ENCODE measurements around the gene CFAP99.

GRCh38 chr4:2484993-2485392 lies 66.2 kb downstream of the CFAP99 start:
- TF ChIP-seq CTCF (optimal IDR thresholded peaks at IDR 0.05 in 1 of 3, IDR thresholded peaks at IDR 0.05 in 1 of 3, conservative IDR thresholded peaks at IDR 0.05 in 1 of 3; ENCODE audit: extremely low read depth in 1 of 3, insufficient read depth in 2 of 3, low read length in 3 of 3) (no peak), EZH2 (IDR thresholded peaks at IDR 0.05; ENCODE audit: low read length) (no peak)

Data from keratinocyte (primary cell).